A673 (cell line): ENCODE measurements around the gene SLC16A12.

Source experiments
- EZH2 ChIP-seq: fragments of 200-600 bp; sonication (generic); IDR thresholded peaks from 2 replicates; pipeline ENCODE4 v1.6.1; 2017; ENCODE audit warnings: borderline replicate concordance, low read depth, mild to moderate bottlenecking, mixed read lengths, antibody characterized with exemption, low read length; ENCODE audit not compliant: poor library complexity, severe bottlenecking
- TF ChIP-seq, protein P1 (sequence below): fragments of 300-800, 200-600 bp; sonication (generic); conservative IDR thresholded peaks from 2 replicates; pipeline ENCODE4 v1.5.1; 2017; ENCODE audit warnings: low read depth, mild to moderate bottlenecking, antibody characterized with exemption, low read length, moderate library complexity, mixed read lengths

GRCh38 chr10:89390476-89391225 lies 144.7 kb downstream of the SLC16A12 start:
- TF ChIP-seq, protein P1, sequence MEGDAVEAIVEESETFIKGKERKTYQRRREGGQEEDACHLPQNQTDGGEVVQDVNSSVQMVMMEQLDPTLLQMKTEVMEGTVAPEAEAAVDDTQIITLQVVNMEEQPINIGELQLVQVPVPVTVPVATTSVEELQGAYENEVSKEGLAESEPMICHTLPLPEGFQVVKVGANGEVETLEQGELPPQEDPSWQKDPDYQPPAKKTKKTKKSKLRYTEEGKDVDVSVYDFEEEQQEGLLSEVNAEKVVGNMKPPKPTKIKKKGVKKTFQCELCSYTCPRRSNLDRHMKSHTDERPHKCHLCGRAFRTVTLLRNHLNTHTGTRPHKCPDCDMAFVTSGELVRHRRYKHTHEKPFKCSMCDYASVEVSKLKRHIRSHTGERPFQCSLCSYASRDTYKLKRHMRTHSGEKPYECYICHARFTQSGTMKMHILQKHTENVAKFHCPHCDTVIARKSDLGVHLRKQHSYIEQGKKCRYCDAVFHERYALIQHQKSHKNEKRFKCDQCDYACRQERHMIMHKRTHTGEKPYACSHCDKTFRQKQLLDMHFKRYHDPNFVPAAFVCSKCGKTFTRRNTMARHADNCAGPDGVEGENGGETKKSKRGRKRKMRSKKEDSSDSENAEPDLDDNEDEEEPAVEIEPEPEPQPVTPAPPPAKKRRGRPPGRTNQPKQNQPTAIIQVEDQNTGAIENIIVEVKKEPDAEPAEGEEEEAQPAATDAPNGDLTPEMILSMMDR: no peak
- no peak for TF ChIP-seq EZH2
